ENCODE results near the gene PTBP3.
"Not testable (repeated sequence)": the region's sequence is repeated elsewhere in the genome, so short reads cannot be mapped to it uniquely, and the experiment has no call there.

The PTBP3 gene

GRCh38 chr9:112316258-112316943 lies 17.0 kb downstream of the PTBP3 start:
- DNase-seq = no peak

GRCh38 chr9:112315331-112316257 lies 17.8 kb downstream of the PTBP3 start:
- no peak for DNase-seq

GRCh38 chr9:112312139-112312538 lies 21.3 kb downstream of the PTBP3 start:
- no peak for DNase-seq

- DNase-seq = no peak
These were observed 21.9 kb downstream of the PTBP3 start for GRCh38 chr9:112311497-112311896.

GRCh38 chr9:112310826-112311225 lies 22.6 kb downstream of the PTBP3 start:
- DNase-seq = no peak

GRCh38 chr9:112308588-112308987 lies 24.8 kb downstream of the PTBP3 start:
- DNase-seq = no peak

GRCh38 chr9:112301420-112301819 lies 32.0 kb downstream of the PTBP3 start:
- DNase-seq = no peak

- DNase-seq = no peak
These were observed 33.9 kb downstream of the PTBP3 start for GRCh38 chr9:112299514-112299913.

GRCh38 chr9:112296929-112297328 lies 36.5 kb downstream of the PTBP3 start:
- no peak for DNase-seq

GRCh38 chr9:112295174-112295573 lies 38.2 kb downstream of the PTBP3 start:
- DNase-seq = no peak

- DNase-seq = no peak
These were observed 45.4 kb downstream of the PTBP3 start for GRCh38 chr9:112288029-112288428.

GRCh38 chr9:112286926-112287325 lies 46.5 kb downstream of the PTBP3 start:
- no peak for DNase-seq

GRCh38 chr9:112285056-112285455 lies 48.4 kb downstream of the PTBP3 start:
- DNase-seq = no peak

GRCh38 chr9:112283582-112284253 lies 49.7 kb downstream of the PTBP3 start:
- no peak for DNase-seq

- DNase-seq = not testable (repeated sequence)
These were observed 50.6 kb downstream of the PTBP3 start for GRCh38 chr9:112282841-112283240.

GRCh38 chr9:112280904-112281303 lies 52.5 kb downstream of the PTBP3 start:
- no peak for DNase-seq

- no peak for DNase-seq
These were observed 53.9 kb downstream of the PTBP3 start for GRCh38 chr9:112279501-112279900.

- no peak for DNase-seq
These were observed 55.3 kb downstream of the PTBP3 start for GRCh38 chr9:112278152-112278551.

GRCh38 chr9:112274600-112274999 lies 58.8 kb downstream of the PTBP3 start:
- DNase-seq = no peak

- DNase-seq = no peak
These were observed 59.5 kb downstream of the PTBP3 start for GRCh38 chr9:112273876-112274275.

GRCh38 chr9:112271466-112272098 lies 61.8 kb downstream of the PTBP3 start:
- DNase-seq = no peak

- DNase-seq = no peak
These were observed 65.0 kb downstream of the PTBP3 start for GRCh38 chr9:112268413-112268812.

GRCh38 chr9:112267086-112267485 lies 66.3 kb downstream of the PTBP3 start:
- DNase-seq = not testable (repeated sequence)

Data from stimulated activated CD4-positive, alpha-beta T cell treated with anti-CD3 and anti-CD28 coated beads, Interleukin-12 subunit alpha, Interleukin-12 subunit beta, amount 100 ng/mL, for 4 hours (primary cell).